ENCODE data around the gene MAPK8IP3. TPM values are rescaled to one million over a fixed set of nuclear protein-coding genes. Genes with fewer than 3 reads are reported as not detected.

Gene MAPK8IP3
- total and polyA plus RNA-seq, 9 of the 15 experiments (the other 6 are each of a cell fraction or from before 2014, with no cell fraction given): 0.17 to 58.7 (median 16.7) TPM

GRCh38 chr16:1772908-1773702, 67.1 kb downstream of the MAPK8IP3 start, which contains the start of gene MRPS34 (continued):
- TF ChIP-seq, protein P1, sequence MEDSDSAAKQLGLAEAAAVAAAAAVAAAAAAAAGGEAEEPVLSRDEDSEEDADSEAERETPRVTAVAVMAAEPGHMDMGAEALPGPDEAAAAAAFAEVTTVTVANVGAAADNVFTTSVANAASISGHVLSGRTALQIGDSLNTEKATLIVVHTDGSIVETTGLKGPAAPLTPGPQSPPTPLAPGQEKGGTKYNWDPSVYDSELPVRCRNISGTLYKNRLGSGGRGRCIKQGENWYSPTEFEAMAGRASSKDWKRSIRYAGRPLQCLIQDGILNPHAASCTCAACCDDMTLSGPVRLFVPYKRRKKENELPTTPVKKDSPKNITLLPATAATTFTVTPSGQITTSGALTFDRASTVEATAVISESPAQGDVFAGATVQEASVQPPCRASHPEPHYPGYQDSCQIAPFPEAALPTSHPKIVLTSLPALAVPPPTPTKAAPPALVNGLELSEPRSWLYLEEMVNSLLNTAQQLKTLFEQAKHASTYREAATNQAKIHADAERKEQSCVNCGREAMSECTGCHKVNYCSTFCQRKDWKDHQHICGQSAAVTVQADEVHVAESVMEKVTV (CRISPR knock-in tag; IDR thresholded peaks at IDR 0.05): no peak
- TF ChIP-seq ZNF174 (CRISPR knock-in tag; IDR thresholded peaks at IDR 0.05) (no peak), NCOA1 (IDR thresholded peaks at IDR 0.05; ENCODE audit: low read depth) (peak; percentile 96), ATF7 (IDR thresholded peaks at IDR 0.05) (peak; percentile 40), ZFP36 (IDR thresholded peaks at IDR 0.05; ENCODE audit: low read depth, low read length, partially characterized antibody) (no peak), ZNF23 (CRISPR knock-in tag; IDR thresholded peaks at IDR 0.05) (no peak), ARNT (IDR thresholded peaks at IDR 0.05) (no peak), ZNF696 (CRISPR knock-in tag; conservative IDR thresholded peaks at IDR 0.05) (no peak), ZNF512 (tag; IDR thresholded peaks at IDR 0.05) (no peak), KLF10 (CRISPR knock-in tag; IDR thresholded peaks at IDR 0.05) (no peak), SNRNP70 (optimal IDR thresholded peaks at IDR 0.05; ENCODE audit: low read depth, low read length) (no peak), RNF2 (IDR thresholded peaks at IDR 0.05) (no peak), SNIP1 (IDR thresholded peaks at IDR 0.05; ENCODE audit: low read depth) (no peak), ZNF76 (CRISPR knock-in tag; IDR thresholded peaks at IDR 0.05; ENCODE audit: borderline replicate concordance) (no peak), MIER1 (IDR thresholded peaks at IDR 0.05; ENCODE audit: low read depth) (no peak), SRSF1 (IDR thresholded peaks at IDR 0.05; ENCODE audit: low read depth, low read length) (no peak), RBBP5 (IDR thresholded peaks at IDR 0.05; ENCODE audit: borderline replicate concordance, insufficient read depth, low read length, poor library complexity, severe bottlenecking) (peak; percentile 97), POLR2G (IDR thresholded peaks at IDR 0.05; ENCODE audit: low read depth, low read length) (peak; percentile 90), SIX5 (IDR thresholded peaks at IDR 0.05; ENCODE audit: borderline replicate concordance in 1 of 2, insufficient read depth in 1 of 2, low read depth in 1 of 2, low read length in 2 of 2) (peak; percentile 39 to 46; a peak in 2 of 4 replicates), KLF16 (IDR thresholded peaks at IDR 0.05) (no peak), CCNT2 (IDR thresholded peaks at IDR 0.05; ENCODE audit: borderline replicate concordance, extremely low read depth, insufficient read length, low read depth, low read length) (peak; percentile 67)
- TF ChIP-seq, protein P2, sequence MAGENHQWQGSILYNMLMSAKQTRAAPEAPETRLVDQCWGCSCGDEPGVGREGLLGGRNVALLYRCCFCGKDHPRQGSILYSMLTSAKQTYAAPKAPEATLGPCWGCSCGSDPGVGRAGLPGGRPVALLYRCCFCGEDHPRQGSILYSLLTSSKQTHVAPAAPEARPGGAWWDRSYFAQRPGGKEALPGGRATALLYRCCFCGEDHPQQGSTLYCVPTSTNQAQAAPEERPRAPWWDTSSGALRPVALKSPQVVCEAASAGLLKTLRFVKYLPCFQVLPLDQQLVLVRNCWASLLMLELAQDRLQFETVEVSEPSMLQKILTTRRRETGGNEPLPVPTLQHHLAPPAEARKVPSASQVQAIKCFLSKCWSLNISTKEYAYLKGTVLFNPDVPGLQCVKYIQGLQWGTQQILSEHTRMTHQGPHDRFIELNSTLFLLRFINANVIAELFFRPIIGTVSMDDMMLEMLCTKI (IDR thresholded peaks at IDR 0.05; ENCODE audit: partially characterized antibody): no peak
- TF ChIP-seq, protein P3, sequence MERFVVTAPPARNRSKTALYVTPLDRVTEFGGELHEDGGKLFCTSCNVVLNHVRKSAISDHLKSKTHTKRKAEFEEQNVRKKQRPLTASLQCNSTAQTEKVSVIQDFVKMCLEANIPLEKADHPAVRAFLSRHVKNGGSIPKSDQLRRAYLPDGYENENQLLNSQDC (CRISPR knock-in tag; IDR thresholded peaks at IDR 0.05): 0 out of 2 replicates have a peak, but pooled peaks have one; percentile 49
